Neural cell (in vitro differentiated cells): ENCODE results near the gene HCK. TPM values are rescaled to one million over a fixed set of nuclear protein-coding genes. Genes with fewer than 3 reads are reported as not detected.

ENCODE experiments used
- H2AFZ ChIP-seq: fragments of 200-600, 300-800 bp; sonication (generic), shearing (Covaris generic); 2 replicates; pipeline ENCODE4 v1.6.0; 2014; ENCODE audit warnings: low read depth, mild to moderate bottlenecking, antibody characterized with exemption, low read length, moderate library complexity
- H3F3A ChIP-seq: fragments of 200-600 bp; shearing (Covaris generic); 2 replicates; pipeline ENCODE4 v1.6.1; 2016; ENCODE audit warnings: mild to moderate bottlenecking, moderate library complexity, mixed read lengths, antibody characterized with exemption, low read length; ENCODE audit not compliant: insufficient read depth, poor library complexity, severe bottlenecking
- H3K27ac ChIP-seq: fragments of 200-600, 300-800 bp; sonication (generic), shearing (Covaris generic); 2 replicates; pipeline ENCODE4 v1.5.1; 2014; ENCODE audit warnings: mild to moderate bottlenecking, low read length, moderate library complexity
- H3K27me3 ChIP-seq: fragments of 300-800, 200-600 bp; sonication (generic), shearing (Covaris generic); 2 replicates; pipeline ENCODE4 v1.6.0; 2014; ENCODE audit warnings: mild to moderate bottlenecking, low read depth, low read length, moderate library complexity; ENCODE audit not compliant: insufficient read depth
- H3K36me3 ChIP-seq: fragments of 300-800, 200-600 bp; sonication (generic), shearing (Covaris generic); 2 replicates; pipeline ENCODE4 v1.5.1; 2014; ENCODE audit warnings: mild to moderate bottlenecking, antibody characterized with exemption, low read length, moderate library complexity; ENCODE audit not compliant: insufficient read depth
- H3K4me2 ChIP-seq: fragments of 300-800, 200-600 bp; sonication (generic), shearing (Covaris generic); 2 replicates; pipeline ENCODE4 v1.6.0; 2014; ENCODE audit warnings: mild to moderate bottlenecking, low read length
- H3K4me3 ChIP-seq: fragments of 300-800, 200-600 bp; sonication (generic), shearing (Covaris generic); 2 replicates; pipeline ENCODE4 v1.5.1; 2014; ENCODE audit warnings: mild to moderate bottlenecking, low read length, moderate library complexity
- H3K79me2 ChIP-seq: fragments of 200-600 bp; shearing (Covaris generic); replicated peaks from 2 replicates; pipeline ENCODE4 v1.6.0; 2014; ENCODE audit warnings: mild to moderate bottlenecking, low read length, moderate library complexity; ENCODE audit not compliant: insufficient read depth
- H3K9ac ChIP-seq: fragments of 300-800, 200-600 bp; sonication (generic), shearing (Covaris generic); 2 replicates; pipeline ENCODE4 v1.6.1; 2016; ENCODE audit warnings: mild to moderate bottlenecking, low read length, mixed read lengths
- H3K9me2 ChIP-seq: fragments of 200-600 bp; shearing (Covaris generic); 2 replicates; pipeline ENCODE4 v1.6.1; 2016; ENCODE audit warnings: mild to moderate bottlenecking, low read length, mixed read lengths; ENCODE audit not compliant: insufficient read depth
- H3K9me3 ChIP-seq: fragments of 200-600, 300-800 bp; sonication (generic), shearing (Covaris generic); 2 replicates; pipeline ENCODE4 v1.6.1; 2016; ENCODE audit warnings: mild to moderate bottlenecking, mixed run types, low read length, moderate library complexity, mixed read lengths
- H4K20me1 ChIP-seq: fragments of 200-600 bp; shearing (Covaris generic); 2 replicates; pipeline ENCODE4 v1.6.1; 2016; ENCODE audit warnings: mild to moderate bottlenecking, mixed run types; ENCODE audit not compliant: insufficient read depth
- EP300 ChIP-seq: fragments of 450-650 bp; conservative IDR thresholded peaks from 2 replicates; pipeline ENCODE4 v1.6.1; 2014; ENCODE audit warnings: antibody characterized with exemption, mild to moderate bottlenecking, moderate library complexity; ENCODE audit not compliant: poor library complexity, severe bottlenecking
- EZH2 ChIP-seq: fragments of 200-600, 300-800 bp; shearing (Covaris generic), sonication (generic); IDR thresholded peaks from 2 replicates; pipeline ENCODE4 v1.6.1; 2014; ENCODE audit warnings: antibody characterized with exemption, low read length, borderline replicate concordance, mild to moderate bottlenecking; ENCODE audit not compliant: insufficient read depth, poor library complexity, severe bottlenecking
- MXI1 ChIP-seq: fragments of 450-650 bp; conservative IDR thresholded peaks from 2 replicates; pipeline ENCODE4 v1.6.1; 2014; ENCODE audit warnings: antibody characterized with exemption, mild to moderate bottlenecking; ENCODE audit not compliant: poor library complexity, severe bottlenecking
- POLR2AphosphoS5 ChIP-seq: IDR thresholded peaks from 2 replicates; pipeline ENCODE4 v1.6.1; 2012
- RAD21 ChIP-seq: fragments of 450-650 bp; conservative IDR thresholded peaks from 2 replicates; pipeline ENCODE4 v1.6.1; 2014; ENCODE audit warnings: antibody characterized with exemption, mild to moderate bottlenecking, moderate library complexity
- SMC3 ChIP-seq: fragments of 450-650 bp; conservative IDR thresholded peaks from 2 replicates; pipeline ENCODE4 v1.6.1; 2014; ENCODE audit warnings: antibody characterized with exemption, mild to moderate bottlenecking, moderate library complexity; ENCODE audit not compliant: poor library complexity
- TAF1 ChIP-seq: IDR thresholded peaks from 2 replicates; pipeline ENCODE4 v1.6.1; 2012; ENCODE audit warnings: low read depth
- polyA plus RNA-seq: library from polyadenylated mRNA; depleted of rRNA; stranded (reverse); fragments of >200 nt; gene quantifications from 2 replicates; pipeline ENCODE4 v1.2.3, GENCODE V29; 2014
- TF ChIP-seq, protein P1 (sequence below): IDR thresholded peaks from 2 replicates; pipeline ENCODE4 v1.6.1; 2012; ENCODE audit warnings: borderline replicate concordance
- TF ChIP-seq, protein P2 (sequence below): fragments of 450-650 bp; IDR thresholded peaks from 2 replicates; pipeline ENCODE4 v1.5.1; 2014; ENCODE audit warnings: antibody characterized with exemption, mild to moderate bottlenecking, moderate library complexity; ENCODE audit not compliant: poor library complexity, severe bottlenecking

Gene HCK
- polyA plus RNA-seq, 1 donor from 2014 or later = 0.58 TPM

DNA sequence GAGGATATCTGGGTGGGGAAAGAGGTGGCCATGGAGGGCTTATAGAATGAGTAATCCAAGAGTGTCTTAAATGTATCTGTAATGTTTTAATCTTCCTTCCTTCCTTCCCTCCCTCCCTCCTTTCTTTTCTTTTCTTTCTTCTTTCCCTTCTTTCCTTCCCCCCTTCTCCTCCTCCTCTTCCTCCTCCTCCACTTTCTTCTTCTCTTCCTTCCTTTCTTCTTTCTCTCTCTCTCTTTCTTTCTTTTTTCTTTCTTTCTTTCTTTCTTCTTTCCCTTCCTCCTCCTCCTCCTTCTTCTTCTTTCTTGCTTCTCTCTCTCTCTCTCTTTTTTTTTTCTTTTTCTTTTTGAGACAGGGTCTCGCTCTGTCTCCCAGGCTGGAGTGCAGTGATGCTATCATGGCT is 7.1 kb downstream of the HCK start:
- Histone ChIP-seq H3K9ac (no peak overlapping the region), H3F3A (no peaks in the 10 kb centered on the region), H3K4me3 (no peak overlapping the region), H3K36me3 (no peaks in the 10 kb centered on the region), H3K27ac (no peak overlapping the region), H3K79me2 (no peaks in the 10 kb centered on the region), H3K9me2 (no peaks in the 10 kb centered on the region), H3K27me3 (peaks cover 12% of the 10 kb centered on the region), H3K4me2 (no peak overlapping the region), H2AFZ (no peak overlapping the region), H3K9me3 (no peaks in the 10 kb centered on the region), H4K20me1 (no peaks in the 10 kb centered on the region)
- TF ChIP-seq, protein P1, sequence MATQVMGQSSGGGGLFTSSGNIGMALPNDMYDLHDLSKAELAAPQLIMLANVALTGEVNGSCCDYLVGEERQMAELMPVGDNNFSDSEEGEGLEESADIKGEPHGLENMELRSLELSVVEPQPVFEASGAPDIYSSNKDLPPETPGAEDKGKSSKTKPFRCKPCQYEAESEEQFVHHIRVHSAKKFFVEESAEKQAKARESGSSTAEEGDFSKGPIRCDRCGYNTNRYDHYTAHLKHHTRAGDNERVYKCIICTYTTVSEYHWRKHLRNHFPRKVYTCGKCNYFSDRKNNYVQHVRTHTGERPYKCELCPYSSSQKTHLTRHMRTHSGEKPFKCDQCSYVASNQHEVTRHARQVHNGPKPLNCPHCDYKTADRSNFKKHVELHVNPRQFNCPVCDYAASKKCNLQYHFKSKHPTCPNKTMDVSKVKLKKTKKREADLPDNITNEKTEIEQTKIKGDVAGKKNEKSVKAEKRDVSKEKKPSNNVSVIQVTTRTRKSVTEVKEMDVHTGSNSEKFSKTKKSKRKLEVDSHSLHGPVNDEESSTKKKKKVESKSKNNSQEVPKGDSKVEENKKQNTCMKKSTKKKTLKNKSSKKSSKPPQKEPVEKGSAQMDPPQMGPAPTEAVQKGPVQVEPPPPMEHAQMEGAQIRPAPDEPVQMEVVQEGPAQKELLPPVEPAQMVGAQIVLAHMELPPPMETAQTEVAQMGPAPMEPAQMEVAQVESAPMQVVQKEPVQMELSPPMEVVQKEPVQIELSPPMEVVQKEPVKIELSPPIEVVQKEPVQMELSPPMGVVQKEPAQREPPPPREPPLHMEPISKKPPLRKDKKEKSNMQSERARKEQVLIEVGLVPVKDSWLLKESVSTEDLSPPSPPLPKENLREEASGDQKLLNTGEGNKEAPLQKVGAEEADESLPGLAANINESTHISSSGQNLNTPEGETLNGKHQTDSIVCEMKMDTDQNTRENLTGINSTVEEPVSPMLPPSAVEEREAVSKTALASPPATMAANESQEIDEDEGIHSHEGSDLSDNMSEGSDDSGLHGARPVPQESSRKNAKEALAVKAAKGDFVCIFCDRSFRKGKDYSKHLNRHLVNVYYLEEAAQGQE = no peak
- TF ChIP-seq, protein P2, sequence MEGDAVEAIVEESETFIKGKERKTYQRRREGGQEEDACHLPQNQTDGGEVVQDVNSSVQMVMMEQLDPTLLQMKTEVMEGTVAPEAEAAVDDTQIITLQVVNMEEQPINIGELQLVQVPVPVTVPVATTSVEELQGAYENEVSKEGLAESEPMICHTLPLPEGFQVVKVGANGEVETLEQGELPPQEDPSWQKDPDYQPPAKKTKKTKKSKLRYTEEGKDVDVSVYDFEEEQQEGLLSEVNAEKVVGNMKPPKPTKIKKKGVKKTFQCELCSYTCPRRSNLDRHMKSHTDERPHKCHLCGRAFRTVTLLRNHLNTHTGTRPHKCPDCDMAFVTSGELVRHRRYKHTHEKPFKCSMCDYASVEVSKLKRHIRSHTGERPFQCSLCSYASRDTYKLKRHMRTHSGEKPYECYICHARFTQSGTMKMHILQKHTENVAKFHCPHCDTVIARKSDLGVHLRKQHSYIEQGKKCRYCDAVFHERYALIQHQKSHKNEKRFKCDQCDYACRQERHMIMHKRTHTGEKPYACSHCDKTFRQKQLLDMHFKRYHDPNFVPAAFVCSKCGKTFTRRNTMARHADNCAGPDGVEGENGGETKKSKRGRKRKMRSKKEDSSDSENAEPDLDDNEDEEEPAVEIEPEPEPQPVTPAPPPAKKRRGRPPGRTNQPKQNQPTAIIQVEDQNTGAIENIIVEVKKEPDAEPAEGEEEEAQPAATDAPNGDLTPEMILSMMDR = no peak
- TF ChIP-seq EZH2 (no peak), TAF1 (no peak), EP300 (no peak), POLR2AphosphoS5 (no peak), MXI1 (no peak), SMC3 (no peak), RAD21 (no peak)

DNA sequence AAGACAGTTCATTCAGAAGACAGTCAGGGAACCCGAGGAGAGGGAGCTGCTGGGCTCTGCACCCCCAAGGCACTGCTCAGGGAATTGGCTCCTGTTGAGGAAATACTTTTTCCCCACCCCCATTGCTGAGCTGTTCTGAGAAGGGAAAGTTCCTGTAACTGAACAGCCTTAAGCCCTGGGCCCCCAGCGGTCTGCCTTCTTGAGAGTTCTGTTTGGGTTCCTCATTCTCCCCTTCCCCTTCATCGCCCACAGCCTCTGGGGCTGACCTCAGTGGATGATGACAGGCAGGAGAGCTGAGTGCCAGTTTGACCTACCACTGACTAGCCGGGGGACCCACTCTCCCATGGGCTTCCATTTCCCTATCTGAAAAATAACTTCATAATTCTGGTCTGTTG is 10.7 kb downstream of the HCK start:
- Histone ChIP-seq H3K36me3 (no peaks in the 10 kb centered on the region), H3F3A (no peaks in the 10 kb centered on the region), H3K9me3 (no peaks in the 10 kb centered on the region), H3K27ac (no peak overlapping the region), H3K27me3 (peaks cover 12% of the 10 kb centered on the region), H2AFZ (no peak overlapping the region), H3K9ac (no peak overlapping the region), H4K20me1 (no peaks in the 10 kb centered on the region), H3K4me3 (no peak overlapping the region), H3K4me2 (no peak overlapping the region), H3K79me2 (no peaks in the 10 kb centered on the region), H3K9me2 (no peaks in the 10 kb centered on the region)
- TF ChIP-seq, protein P2 = no peak
- TF ChIP-seq POLR2AphosphoS5 = no peak
